Measurements from ENCODE around the gene PYGB. TPM values are rescaled to one million over a fixed set of nuclear protein-coding genes. Genes with fewer than 3 reads are reported as not detected.

PYGB gene
- total RNA-seq, 1 experiment from 2014 or later = 78.9 TPM

GRCh38 chr20:25257756-25258475, 10.0 kb downstream of the PYGB start:
- ChIA-PET POLR2A (no interaction called here), CTCF (no interaction called here)
- Histone ChIP-seq H3K4me1 (peaks cover 8% of the 10 kb centered on the region), H3K9me3 (no peaks in the 10 kb centered on the region), H3K27me3 (replicated peaks; ENCODE audit: control insufficient read depth, insufficient read depth, low read length) (no peaks in the 10 kb centered on the region), H3K4me3 (ENCODE audit: low read depth, low read length) (no peak overlapping the region), H3K36me3 (ENCODE audit: control insufficient read depth, insufficient read depth, low read length) (peaks cover 2% of the 10 kb centered on the region)
- H3K36me3 Mint-ChIP-seq (ENCODE audit: insufficient read depth, unreplicated experiment) = peaks cover 36% of the 10 kb centered on the region
- no TSS peak for BruUV-seq (replicated peaks)
- no peaks in the 10 kb centered on the region for H3K4me1 Mint-ChIP-seq (ENCODE audit: low read depth, unreplicated experiment)
- H3K27me3 Mint-ChIP-seq (ENCODE audit: insufficient read depth, unreplicated experiment) = no peaks in the 10 kb centered on the region
- DNase-seq = no peak
- no peak overlapping the region for H3K4me3 Mint-ChIP-seq (ENCODE audit: unreplicated experiment)
- H3K9me3 Mint-ChIP-seq (ENCODE audit: unreplicated experiment) = no peaks in the 10 kb centered on the region
- no peak for TF ChIP-seq CTCF (IDR thresholded peaks at IDR 0.05; ENCODE audit: insufficient read depth in 1 of 2, low read depth in 1 of 2, low read length in 1 of 2, severe bottlenecking in 1 of 2, unreplicated experiment in 1 of 2)
- intact Hi-C loops (cut with micrococcal nuclease; ENCODE audit: unreplicated experiment) = no loop called here
- no peak overlapping the region for H3K27ac Mint-ChIP-seq (ENCODE audit: unreplicated experiment)

- Mint-ChIP-seq H3K27me3 (ENCODE audit: insufficient read depth, unreplicated experiment) (no peaks in the 10 kb centered on the region), H3K36me3 (ENCODE audit: insufficient read depth, unreplicated experiment) (peaks cover 36% of the 10 kb centered on the region), H3K27ac (ENCODE audit: unreplicated experiment) (no peak overlapping the region), H3K4me3 (ENCODE audit: unreplicated experiment) (no peak overlapping the region), H3K4me1 (ENCODE audit: low read depth, unreplicated experiment) (no peaks in the 10 kb centered on the region), H3K9me3 (ENCODE audit: unreplicated experiment) (no peaks in the 10 kb centered on the region)
- ChIA-PET POLR2A (no interaction called here), CTCF (no interaction called here)
- intact Hi-C loops (cut with micrococcal nuclease; ENCODE audit: unreplicated experiment) = no loop called here
- no TSS peak for BruUV-seq (replicated peaks)
- no peaks in the 10 kb centered on the region for H3K27me3 ChIP-seq (replicated peaks; ENCODE audit: control insufficient read depth, insufficient read depth, low read length)
- DNase-seq = no peak
- H3K36me3 ChIP-seq (ENCODE audit: control insufficient read depth, insufficient read depth, low read length) = peaks cover 2% of the 10 kb centered on the region
- H3K9me3 ChIP-seq = no peaks in the 10 kb centered on the region
- no peak overlapping the region for H3K4me3 ChIP-seq (ENCODE audit: low read depth, low read length)
- TF ChIP-seq CTCF (IDR thresholded peaks at IDR 0.05; ENCODE audit: insufficient read depth in 1 of 2, low read depth in 1 of 2, low read length in 1 of 2, severe bottlenecking in 1 of 2, unreplicated experiment in 1 of 2) = no peak
- 0 out of 2 replicates have a peak, but pooled peaks cover 4% of the 10 kb centered on the region for H3K4me1 ChIP-seq
Measured at GRCh38 chr20:25258476-25258805, 10.6 kb downstream of the PYGB start.

GRCh38 chr20:25258828-25259227, 10.9 kb downstream of the PYGB start:
- no peak for DNase-seq
- H3K4me3 ChIP-seq (ENCODE audit: low read depth, low read length) = no peak overlapping the region
- Mint-ChIP-seq H3K36me3 (ENCODE audit: insufficient read depth, unreplicated experiment) (peaks cover 37% of the 10 kb centered on the region), H3K4me3 (ENCODE audit: unreplicated experiment) (no peak overlapping the region), H3K27me3 (ENCODE audit: insufficient read depth, unreplicated experiment) (no peaks in the 10 kb centered on the region), H3K9me3 (ENCODE audit: unreplicated experiment) (no peaks in the 10 kb centered on the region), H3K4me1 (ENCODE audit: low read depth, unreplicated experiment) (no peaks in the 10 kb centered on the region), H3K27ac (ENCODE audit: unreplicated experiment) (no peak overlapping the region)
- no peaks in the 10 kb centered on the region for H3K9me3 ChIP-seq
- ChIA-PET POLR2A (no interaction called here), CTCF (no interaction called here)
- intact Hi-C loops (cut with micrococcal nuclease; ENCODE audit: unreplicated experiment) = no loop called here
- TF ChIP-seq CTCF (IDR thresholded peaks at IDR 0.05; ENCODE audit: insufficient read depth in 1 of 2, low read depth in 1 of 2, low read length in 1 of 2, severe bottlenecking in 1 of 2, unreplicated experiment in 1 of 2) = no peak
- H3K36me3 ChIP-seq (ENCODE audit: control insufficient read depth, insufficient read depth, low read length) = peaks cover 2% of the 10 kb centered on the region
- no peaks in the 10 kb centered on the region for H3K27me3 ChIP-seq (replicated peaks; ENCODE audit: control insufficient read depth, insufficient read depth, low read length)
- 0 out of 2 replicates have a peak, but pooled peaks cover 4% of the 10 kb centered on the region for H3K4me1 ChIP-seq
- BruUV-seq (replicated peaks) = no TSS peak

Measured in Caco-2 (cell line).